Activated CD4-positive, alpha-beta T cell treated with anti-CD3 and anti-CD28 coated beads for 36 hours (primary cell): ENCODE results near the gene CFAP74. TPM values are rescaled to one million over a fixed set of nuclear protein-coding genes. Genes with fewer than 3 reads are reported as not detected.

Source experiments
- ATAC-seq: fragments of 200-7000 bp; cut with Tn5 transposase; one replicate; pipeline ENCODE4 v1.10.0; 2021; ENCODE audit warnings: mild to moderate bottlenecking, moderate library complexity
- CTCF ChIA-PET: fragments of 350-600 bp; sonication (Branson Sonifier 250); formaldehyde crosslinking; loops from one replicate; lab custom pipeline; 2021; ENCODE audit warnings: antibody characterized with exemption; lab: Charles Lee
- POLR2A ChIA-PET: fragments of 350-600 bp; sonication (Branson Sonifier 250); formaldehyde crosslinking; loops from one replicate; lab custom pipeline; 2021; ENCODE audit warnings: antibody characterized with exemption, inconsistent platforms; lab: Charles Lee
- DNase-seq: peaks from one replicate; pipeline ENCODE4 v3.0.0-alpha.2; 2020
- H3K27ac Mint-ChIP-seq: one replicate; pipeline ENCODE4 v1.8.0; 2021; ENCODE audit warnings: mixed read lengths
- H3K27me3 Mint-ChIP-seq: one replicate; pipeline ENCODE4 v1.8.0; 2021; ENCODE audit warnings: mixed read lengths
- H3K36me3 Mint-ChIP-seq: one replicate; pipeline ENCODE4 v1.8.0; 2021; ENCODE audit warnings: low read depth, mixed read lengths
- H3K4me1 Mint-ChIP-seq: one replicate; pipeline ENCODE4 v1.8.0; 2021; ENCODE audit warnings: mixed read lengths
- H3K4me3 Mint-ChIP-seq: one replicate; pipeline ENCODE4 v1.8.0; 2021; ENCODE audit warnings: mild to moderate bottlenecking, moderate library complexity, mixed read lengths
- H3K9me3 Mint-ChIP-seq: one replicate; pipeline ENCODE4 v1.8.0; 2021; ENCODE audit warnings: low read depth, mixed read lengths
- intact Hi-C, 2 experiments: fragments of 100-400 bp; cut with DNase I in 1 of 2; cut with micrococcal nuclease in 1 of 2; formaldehyde crosslinking; loops; one replicate each; pipeline versions ENCODE4 v1.14.2 to v1.15.1; 2022 to 2024; cut with DNase I, micrococcal nuclease
- total RNA-seq, 2 experiments: library from RNA; stranded (reverse); gene quantifications; one replicate each; pipeline ENCODE4 v1.2.3, GENCODE V29; 2021

Gene CFAP74, protein sequence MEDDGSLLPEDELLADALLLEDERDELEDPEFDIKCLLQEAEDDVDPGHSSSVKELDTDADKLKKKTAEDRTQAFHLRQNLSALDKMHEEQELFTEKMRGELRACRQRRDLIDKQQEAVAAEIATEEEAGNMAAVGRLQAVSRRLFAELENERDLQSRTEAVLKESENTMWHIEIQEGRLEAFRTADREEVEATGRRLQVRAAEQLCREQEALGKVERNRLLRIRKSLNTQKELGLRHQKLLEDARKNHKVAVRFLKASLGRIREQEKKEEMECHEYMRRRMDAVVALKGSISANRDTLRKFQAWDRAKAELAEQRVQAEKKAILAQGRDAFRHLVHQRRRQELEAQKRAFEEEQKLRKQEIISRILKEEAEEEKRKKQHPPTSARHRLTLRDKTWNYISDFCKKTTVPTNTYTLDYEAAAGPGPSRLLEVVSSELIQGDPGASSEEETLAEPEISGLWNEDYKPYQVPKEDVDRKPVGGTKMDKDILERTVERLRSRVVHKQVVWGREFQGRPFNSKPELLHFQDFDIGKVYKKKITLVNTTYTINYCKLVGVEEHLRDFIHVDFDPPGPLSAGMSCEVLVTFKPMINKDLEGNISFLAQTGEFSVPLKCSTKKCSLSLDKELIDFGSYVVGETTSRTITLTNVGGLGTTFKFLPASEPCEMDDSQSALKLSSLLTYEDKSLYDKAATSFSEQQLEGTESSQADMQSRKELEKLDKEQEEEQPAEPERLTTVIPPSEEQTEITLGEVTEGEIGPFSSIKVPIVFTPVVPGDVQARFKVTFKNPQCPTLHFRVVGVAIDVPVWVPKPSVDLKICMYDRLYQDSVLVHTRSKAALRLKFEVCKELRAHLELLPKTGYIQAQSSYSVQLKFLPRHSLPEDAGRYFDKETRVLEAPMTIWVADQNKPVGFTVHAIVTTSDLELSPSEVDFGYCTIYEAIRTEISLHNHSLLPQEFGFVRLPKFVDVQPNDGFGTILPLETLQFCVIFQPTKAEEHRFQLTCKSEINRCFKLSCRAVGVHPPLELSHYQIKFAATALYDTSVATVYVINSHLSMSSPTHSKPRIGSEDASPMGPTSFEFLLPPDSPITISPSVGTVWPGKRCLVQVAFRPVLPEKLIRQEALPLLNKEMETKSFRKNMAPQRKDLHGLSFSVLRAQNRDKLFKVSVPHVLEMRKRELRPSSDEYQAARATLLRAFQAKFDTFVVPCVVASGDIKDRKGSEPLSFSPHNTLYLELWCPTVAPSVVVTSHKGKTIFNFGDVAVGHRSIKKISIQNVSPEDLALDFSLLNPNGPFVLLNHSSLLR (N-terminal part only)
- under 1 TPM in 1 of 2 experiments, not detected in 1; 0.25 TPM for total RNA-seq

DNA sequence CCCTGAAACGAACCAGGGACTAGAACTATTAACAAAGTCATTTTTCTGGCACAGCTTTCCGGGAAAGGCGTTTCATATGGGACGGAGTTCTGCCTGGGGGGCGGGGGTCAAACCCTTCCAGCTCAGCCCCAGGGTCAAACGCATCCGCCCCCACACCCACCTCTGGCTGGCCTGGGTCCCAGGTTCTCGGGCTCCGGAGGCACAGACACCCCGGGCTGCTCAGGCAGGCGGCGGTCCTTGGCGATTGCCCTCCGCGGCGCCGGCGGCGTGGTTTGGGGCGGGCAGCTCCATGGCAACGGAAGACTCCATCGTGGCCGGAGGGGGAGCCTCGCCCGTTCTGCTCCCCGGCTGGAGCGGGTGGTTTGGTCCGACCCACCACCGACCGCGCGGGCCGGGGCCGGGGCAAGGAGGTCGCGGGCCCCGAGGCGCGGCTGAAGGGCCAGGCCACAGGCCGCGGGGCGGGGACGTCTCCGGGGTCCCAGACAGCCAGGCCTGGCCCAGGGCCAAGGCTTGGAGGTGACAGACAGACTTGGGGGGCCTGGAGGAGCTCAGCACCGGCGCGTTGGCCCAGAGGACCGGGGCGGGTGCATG is at the start of gene CFAP74:
CFAP74 (minus strand) TSS at position 246 of the 591 bp plus-strand sequence. CDS start 12,830 bp downstream, outside the sequence.
- H3K9me3 Mint-ChIP-seq = no peaks in the 10 kb centered on the region
- peaks cover 38% of the 10 kb centered on the region for H3K27me3 Mint-ChIP-seq
- H3K36me3 Mint-ChIP-seq = no peaks in the 10 kb centered on the region
- intact Hi-C loops = no loop called here
- H3K27ac Mint-ChIP-seq = no peak within 1 kb of the TSS
- H3K4me1 Mint-ChIP-seq = no peaks in the 10 kb centered on the region
- ChIA-PET CTCF (interaction anchor here (1.0 kb wide), 1 partner anchor 13 kb away, joined by 3 read pairs; no protein-coding TSS in a partner anchor), POLR2A (no interaction called here)
- DNase-seq (peak; percentile 49), ATAC-seq (peak; percentile 58)
- H3K4me3 Mint-ChIP-seq = no peak within 1 kb of the TSS

DNA sequence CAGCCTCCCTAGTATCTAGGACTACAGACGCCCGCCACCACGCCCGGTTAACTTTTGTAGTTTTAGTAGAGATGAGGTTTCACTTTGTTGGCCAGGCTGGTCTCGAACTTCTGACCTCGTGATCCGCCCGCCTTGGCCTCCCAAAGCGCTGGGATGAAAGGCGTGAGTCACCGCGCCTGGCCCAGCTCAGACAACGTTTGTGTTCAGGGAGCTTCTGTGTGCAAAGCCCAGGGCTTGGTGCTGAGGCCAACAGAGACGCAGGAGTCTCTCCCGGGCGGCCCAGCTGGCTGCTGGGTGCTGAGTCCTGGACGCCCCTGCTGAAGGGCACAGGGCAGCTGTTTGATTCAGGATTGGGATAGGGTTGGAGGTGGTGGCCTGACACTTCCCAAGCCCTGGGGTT is 49.6 kb upstream of the CFAP74 start:
- Mint-ChIP-seq H3K27me3 (peaks cover 10% of the 10 kb centered on the region), H3K9me3 (no peaks in the 10 kb centered on the region), H3K4me1 (peaks cover 13% of the 10 kb centered on the region), H3K36me3 (no peaks in the 10 kb centered on the region), H3K27ac (no peak overlapping the region), H3K4me3 (no peak overlapping the region)
- DNase-seq (no peak), ATAC-seq (no peak)
- CTCF ChIA-PET = no interaction called here
- intact Hi-C loops = no loop called here
- POLR2A ChIA-PET = no interaction called here

DNA sequence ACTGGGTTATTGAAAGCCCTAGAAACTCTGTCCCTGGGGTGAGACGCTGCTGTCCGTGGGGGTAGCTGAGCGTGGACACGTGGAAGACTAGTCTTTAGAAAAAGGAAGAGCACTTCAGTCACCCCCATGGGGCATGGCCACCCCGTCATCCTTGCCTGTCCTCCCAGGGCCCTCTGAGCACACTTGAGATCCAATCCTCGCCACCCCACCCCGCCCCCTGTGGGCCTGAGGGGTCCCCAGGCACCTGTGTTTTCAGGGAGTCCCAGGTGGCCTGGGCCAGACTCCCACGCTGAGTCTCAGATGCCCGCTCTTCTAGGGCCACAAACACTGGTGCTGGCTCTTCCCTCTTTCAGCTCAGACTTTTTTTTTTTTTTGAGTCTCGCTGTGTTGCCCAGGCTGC is 49.2 kb upstream of the CFAP74 start:
- H3K27me3 Mint-ChIP-seq = peaks cover 11% of the 10 kb centered on the region
- H3K36me3 Mint-ChIP-seq = no peaks in the 10 kb centered on the region
- no peak overlapping the region for H3K27ac Mint-ChIP-seq
- H3K4me1 Mint-ChIP-seq = peaks cover 13% of the 10 kb centered on the region
- intact Hi-C loops = no loop called here
- POLR2A ChIA-PET = no interaction called here
- no peak for ATAC-seq
- H3K9me3 Mint-ChIP-seq = no peaks in the 10 kb centered on the region
- no peak for DNase-seq
- H3K4me3 Mint-ChIP-seq = no peak overlapping the region
- CTCF ChIA-PET = no interaction called here

DNA sequence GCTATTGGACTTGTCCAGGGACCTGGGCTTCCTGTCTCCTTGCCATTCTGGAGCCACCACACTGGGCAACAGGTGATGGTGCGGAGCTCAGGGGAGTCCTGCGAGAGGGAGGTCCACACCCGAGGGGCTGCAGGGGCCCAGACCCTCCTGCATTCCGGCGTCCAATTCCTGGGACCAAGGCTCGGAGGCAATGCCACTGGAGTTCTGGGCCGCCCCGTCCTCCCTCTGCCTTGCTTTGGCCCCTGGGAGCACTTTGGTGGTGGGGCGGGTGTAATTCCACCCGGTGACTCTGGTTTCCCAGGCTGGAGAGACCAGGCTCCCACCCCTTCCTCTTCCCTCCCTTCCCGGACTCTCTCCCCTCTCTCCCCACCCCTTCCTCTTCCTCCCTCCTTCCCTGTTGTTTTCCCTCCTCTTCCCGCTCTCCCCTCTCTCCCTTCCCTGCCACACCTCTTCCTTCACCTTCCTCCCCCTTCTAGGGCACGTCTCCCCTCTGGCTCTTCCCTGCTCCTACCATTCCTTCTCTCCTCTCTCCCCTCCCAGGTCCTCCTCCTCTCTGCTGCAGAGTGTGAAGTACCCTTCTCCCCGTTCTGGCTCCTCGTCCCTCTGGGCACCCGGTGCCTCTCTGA is 48.6 kb upstream of the CFAP74 start:
- DNase-seq (no peak), ATAC-seq (no peak)
- peaks cover 13% of the 10 kb centered on the region for H3K4me1 Mint-ChIP-seq
- CTCF ChIA-PET = interaction anchor here (0.7 to 1.0 kb wide), 2 partner anchors 122 to 242 kb away, joined by 3 read pairs; no protein-coding TSS in a partner anchor
- no peaks in the 10 kb centered on the region for H3K9me3 Mint-ChIP-seq
- POLR2A ChIA-PET = no interaction called here
- H3K27me3 Mint-ChIP-seq = peaks cover 11% of the 10 kb centered on the region
- peak overlapping the region; percentile 56 for H3K4me3 Mint-ChIP-seq
- H3K27ac Mint-ChIP-seq = no peak overlapping the region
- intact Hi-C loops = no loop called here
- H3K36me3 Mint-ChIP-seq = no peaks in the 10 kb centered on the region

DNA sequence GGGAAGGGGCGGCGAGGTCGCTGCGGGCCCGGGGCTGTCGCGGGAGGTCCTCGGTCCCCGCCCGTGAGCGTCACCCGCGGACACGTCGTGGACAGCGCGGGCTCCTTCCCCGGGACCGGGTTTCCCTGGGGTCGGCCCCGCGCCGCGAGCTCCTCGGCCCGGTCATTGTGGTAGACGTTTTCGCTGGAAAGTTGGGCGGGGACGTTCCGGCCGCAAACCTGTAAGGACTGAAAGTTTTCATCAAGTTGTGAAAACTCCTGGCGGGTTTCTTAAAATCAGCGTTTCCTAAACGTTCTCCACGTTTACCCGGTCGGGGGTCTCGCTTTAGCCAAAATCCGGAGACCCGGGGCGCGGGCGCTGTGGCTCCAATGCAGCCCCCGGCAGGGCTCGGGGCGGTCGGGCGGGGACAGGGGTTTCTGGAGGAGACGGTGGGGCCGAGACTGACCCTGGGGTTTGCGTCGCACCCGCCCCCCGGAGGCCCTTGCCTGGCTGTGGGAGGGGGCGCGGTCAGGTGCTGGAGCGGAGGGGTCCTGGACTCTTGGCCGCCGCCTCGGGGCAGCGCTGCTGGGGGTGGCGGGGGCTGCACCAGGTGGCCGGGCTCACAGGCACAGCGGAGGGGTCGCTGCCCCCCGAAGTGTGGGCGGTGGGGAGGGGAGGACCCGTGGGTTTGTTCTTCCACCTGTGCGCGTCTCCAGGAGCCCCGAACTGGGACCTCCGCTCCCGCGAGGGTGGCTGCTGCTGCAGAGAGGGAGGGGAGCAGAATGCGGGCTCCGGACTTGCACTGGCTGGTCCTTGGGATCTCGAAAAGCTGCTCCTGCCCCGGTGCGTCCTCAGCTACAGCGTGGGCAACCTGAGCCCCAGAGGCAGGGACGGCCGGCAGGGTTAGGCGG is 47.5 kb upstream of the CFAP74 start:
- CTCF ChIA-PET = interaction anchor here (0.6 to 1.0 kb wide), 3 partner anchors 123 to 273 kb away, joined by 3 read pairs; no protein-coding TSS in a partner anchor

DNA sequence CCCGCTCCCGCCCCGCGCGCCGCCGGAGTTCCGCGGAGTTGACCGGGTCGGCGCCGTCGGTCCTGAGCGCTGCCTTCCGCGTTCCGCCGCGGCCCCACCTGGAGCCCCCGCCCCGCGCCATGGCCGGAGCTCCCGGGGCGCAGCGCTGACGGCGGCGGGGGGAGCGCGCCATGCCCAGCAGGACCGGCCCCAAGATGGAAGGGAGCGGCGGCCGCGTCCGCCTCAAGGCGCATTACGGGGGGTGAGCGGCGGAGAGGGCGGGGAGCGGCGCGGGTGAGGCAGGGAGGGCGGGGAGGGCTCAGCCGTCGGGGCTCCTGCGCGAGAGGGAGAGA is 46.8 kb upstream of the CFAP74 start:
- Mint-ChIP-seq H3K4me1 (peaks cover 19% of the 10 kb centered on the region), H3K27me3 (peaks cover 13% of the 10 kb centered on the region), H3K27ac (no peak overlapping the region), H3K9me3 (no peaks in the 10 kb centered on the region), H3K4me3 (peak overlapping the region; percentile 56), H3K36me3 (no peaks in the 10 kb centered on the region)
- intact Hi-C loops = loop anchor here in 1 of 2 experiments (1.0 kb wide), 6 partner anchors 83 to 341 kb away; partner anchors contain the start of genes MORN1, NADK, RER1 and TMEM52
- peak; percentile 36 for ATAC-seq
- ChIA-PET POLR2A (interaction anchor here (0.7 kb wide), 1 partner anchor 176 kb away, joined by 3 read pairs; no protein-coding TSS in a partner anchor), CTCF (interaction anchor here (0.6 kb wide), 1 partner anchor 273 kb away, joined by 3 read pairs; no protein-coding TSS in a partner anchor)
- DNase-seq = peak; percentile 61

More for the DNA sequence above, 47.5 kb upstream of the CFAP74 start:
- Mint-ChIP-seq H3K36me3 (no peaks in the 10 kb centered on the region), H3K9me3 (no peaks in the 10 kb centered on the region), H3K4me3 (peak overlapping the region; percentile 56), H3K27me3 (peaks cover 11% of the 10 kb centered on the region), H3K4me1 (peaks cover 13% of the 10 kb centered on the region), H3K27ac (no peak overlapping the region)
- intact Hi-C loops = loop anchor here in 1 of 2 experiments (1.0 kb wide), 6 partner anchors 82 to 340 kb away; partner anchors contain the start of genes MORN1, NADK, RER1 and TMEM52
- POLR2A ChIA-PET = interaction anchor here (0.7 kb wide), 1 partner anchor 175 kb away, joined by 3 read pairs; no protein-coding TSS in a partner anchor
- DNase-seq (no peak), ATAC-seq (no peak)

DNA sequence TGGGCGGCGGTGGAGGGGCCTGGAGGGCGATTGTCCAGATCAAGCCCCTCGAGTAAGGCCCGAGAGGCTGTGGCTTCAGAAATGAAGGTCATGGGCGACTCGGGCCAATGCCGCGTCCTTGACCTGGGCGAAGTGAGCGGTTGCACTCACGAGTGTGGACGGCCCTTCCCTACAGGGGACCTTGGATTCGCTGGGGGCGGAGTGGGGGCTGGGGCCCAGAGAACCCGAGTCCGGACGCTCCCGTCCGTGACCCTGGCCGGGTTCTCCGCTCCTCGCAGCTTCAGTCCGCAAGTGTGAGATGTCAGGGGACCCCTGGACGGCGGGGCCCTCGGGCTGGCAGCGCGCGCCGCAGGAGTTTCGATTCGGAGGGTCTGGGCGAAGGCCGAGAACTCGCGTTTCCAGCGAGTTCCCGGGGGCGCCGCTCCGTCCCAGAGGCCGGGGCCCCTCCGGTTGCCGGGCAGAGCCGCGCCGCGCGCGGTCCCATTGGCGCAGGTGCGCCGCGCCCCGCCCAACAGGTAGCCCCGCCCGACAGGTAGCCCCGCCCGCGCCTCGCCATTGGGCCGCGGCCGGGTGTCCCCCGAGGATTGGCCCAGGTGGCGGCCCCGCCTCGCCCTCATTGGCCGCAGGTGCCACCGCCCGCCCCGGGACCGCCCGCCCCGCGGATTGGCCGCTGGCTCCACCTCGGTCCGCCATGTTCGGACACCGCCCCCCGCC is 46.3 kb upstream of the CFAP74 start, which contains the start of gene PRKCZ:
PRKCZ (plus strand) TSS at position 694 of the 714 bp plus-strand sequence. CDS start 220 bp downstream, outside the sequence.
- CTCF ChIA-PET = interaction anchor here (1.3 to 1.4 kb wide), 2 partner anchors 11 to 29 kb away, joined by 3 to 4 read pairs; no protein-coding TSS in a partner anchor
- DNase-seq (peak; percentile 95), ATAC-seq (peak; percentile 98)
- peaks cover 24% of the 10 kb centered on the region for H3K4me1 Mint-ChIP-seq
- H3K4me3 Mint-ChIP-seq = peak within 1 kb of the TSS; percentile 68
- no peak within 1 kb of the TSS for H3K27ac Mint-ChIP-seq
- H3K9me3 Mint-ChIP-seq = no peaks in the 10 kb centered on the region
- POLR2A ChIA-PET = no interaction called here
- H3K27me3 Mint-ChIP-seq = peaks cover 14% of the 10 kb centered on the region
- no peaks in the 10 kb centered on the region for H3K36me3 Mint-ChIP-seq
- intact Hi-C loops = loop anchor here in 1 of 2 experiments (1.0 to 5.0 kb wide), 7 partner anchors 83 to 532 kb away; partner anchors contain the start of genes MORN1, NADK, RER1 and TMEM52

DNA sequence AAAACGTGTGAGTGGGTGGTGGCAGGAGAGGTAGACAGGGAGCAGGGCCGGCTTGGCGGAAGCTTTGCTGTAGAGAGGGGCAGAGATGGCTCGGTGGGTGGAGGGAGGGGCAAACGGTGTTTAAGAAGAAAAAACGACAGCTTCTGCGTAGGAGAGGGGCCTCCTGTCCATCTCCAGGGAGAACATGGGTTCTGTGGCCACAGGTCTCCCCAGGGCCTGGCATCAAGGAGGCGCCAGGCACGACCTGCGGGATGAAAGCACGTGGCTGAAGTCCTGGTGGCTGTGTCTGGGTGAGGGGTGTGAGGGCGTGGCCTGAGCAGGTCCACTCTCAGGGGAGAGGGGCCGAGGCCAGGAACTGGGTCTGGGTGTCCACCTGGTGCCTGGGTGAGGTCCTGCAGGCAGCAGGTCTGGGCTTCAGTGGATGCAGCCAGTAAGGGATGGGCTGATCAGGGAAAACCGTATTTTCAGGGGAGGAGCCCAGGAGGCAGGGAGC is 45.7 kb upstream of the CFAP74 start:
- Mint-ChIP-seq H3K4me3 (peak overlapping the region; percentile 68), H3K36me3 (no peaks in the 10 kb centered on the region), H3K4me1 (peaks cover 24% of the 10 kb centered on the region), H3K9me3 (no peaks in the 10 kb centered on the region), H3K27ac (no peak overlapping the region), H3K27me3 (peaks cover 14% of the 10 kb centered on the region)
- ChIA-PET CTCF (interaction anchor here (0.6 to 1.4 kb wide), 3 partner anchors 10 to 140 kb away, joined by 3 to 4 read pairs (median 3); no protein-coding TSS in a partner anchor), POLR2A (no interaction called here)
- DNase-seq (peak; percentile 38), ATAC-seq (no peak)
- intact Hi-C loops = loop anchor here in 1 of 2 experiments (5.0 kb wide), 1 partner anchor 533 kb away; no protein-coding TSS in a partner anchor
